Measurements from ENCODE around the gene WNT6.

WNT6 gene

GRCh38 chr2:218858671-218859555, 692 bp upstream of the WNT6 start:
- DNase-seq = no peak

- no peak for DNase-seq
These were observed 605 bp downstream of the WNT6 start for GRCh38 chr2:218859988-218860831.

GRCh38 chr2:218860950-218861381, 1.4 kb downstream of the WNT6 start:
- DNase-seq = no peak

GRCh38 chr2:218861645-218862318, 2.2 kb downstream of the WNT6 start:
- DNase-seq = no peak

- DNase-seq = no peak
These were observed 3.5 kb downstream of the WNT6 start for GRCh38 chr2:218863021-218863520.

GRCh38 chr2:218865396-218865795, 5.8 kb downstream of the WNT6 start:
- no peak for DNase-seq

- DNase-seq = no peak
These were observed 6.4 kb downstream of the WNT6 start for GRCh38 chr2:218865999-218866398.

GRCh38 chr2:218867900-218868299, 8.3 kb downstream of the WNT6 start:
- no peak for DNase-seq

GRCh38 chr2:218869064-218869463, 9.5 kb downstream of the WNT6 start:
- no peak for DNase-seq

- DNase-seq = no peak
These were observed 11.4 kb downstream of the WNT6 start for GRCh38 chr2:218870984-218871344.

- DNase-seq = peak; percentile 19
These were observed 12.0 kb downstream of the WNT6 start for GRCh38 chr2:218871345-218872302.

GRCh38 chr2:218872645-218873358, 13.2 kb downstream of the WNT6 start:
- DNase-seq = no peak

- peak; percentile 24 for DNase-seq
These were observed 14.0 kb downstream of the WNT6 start for GRCh38 chr2:218873359-218874194.

GRCh38 chr2:218875692-218876246, 16.2 kb downstream of the WNT6 start:
- no peak for DNase-seq

- DNase-seq = peak; percentile 64
These were observed 17.1 kb downstream of the WNT6 start for GRCh38 chr2:218876562-218877219.

GRCh38 chr2:218877331-218877730, 17.7 kb downstream of the WNT6 start:
- DNase-seq = no peak

- no peak for DNase-seq
These were observed 18.3 kb downstream of the WNT6 start for GRCh38 chr2:218877891-218878290.

GRCh38 chr2:218878486-218878885, 18.9 kb downstream of the WNT6 start:
- no peak for DNase-seq
